GM12873 (cell line): ENCODE data around the gene APMAP.

ENCODE experiments used
- TF ChIP-seq, protein P1 (sequence below): IDR thresholded peaks from 2 replicates; pipeline ENCODE4 v1.5.1; 2012; ENCODE audit warnings: low read depth, mild to moderate bottlenecking, moderate library complexity, low read length, control low read depth; ENCODE audit not compliant: insufficient read depth; ENCODE audit errors: missing control alignments

The APMAP gene

GRCh38 chr20:25011831-25012241, 19.3 kb upstream of the APMAP start:
- TF ChIP-seq, protein P1, sequence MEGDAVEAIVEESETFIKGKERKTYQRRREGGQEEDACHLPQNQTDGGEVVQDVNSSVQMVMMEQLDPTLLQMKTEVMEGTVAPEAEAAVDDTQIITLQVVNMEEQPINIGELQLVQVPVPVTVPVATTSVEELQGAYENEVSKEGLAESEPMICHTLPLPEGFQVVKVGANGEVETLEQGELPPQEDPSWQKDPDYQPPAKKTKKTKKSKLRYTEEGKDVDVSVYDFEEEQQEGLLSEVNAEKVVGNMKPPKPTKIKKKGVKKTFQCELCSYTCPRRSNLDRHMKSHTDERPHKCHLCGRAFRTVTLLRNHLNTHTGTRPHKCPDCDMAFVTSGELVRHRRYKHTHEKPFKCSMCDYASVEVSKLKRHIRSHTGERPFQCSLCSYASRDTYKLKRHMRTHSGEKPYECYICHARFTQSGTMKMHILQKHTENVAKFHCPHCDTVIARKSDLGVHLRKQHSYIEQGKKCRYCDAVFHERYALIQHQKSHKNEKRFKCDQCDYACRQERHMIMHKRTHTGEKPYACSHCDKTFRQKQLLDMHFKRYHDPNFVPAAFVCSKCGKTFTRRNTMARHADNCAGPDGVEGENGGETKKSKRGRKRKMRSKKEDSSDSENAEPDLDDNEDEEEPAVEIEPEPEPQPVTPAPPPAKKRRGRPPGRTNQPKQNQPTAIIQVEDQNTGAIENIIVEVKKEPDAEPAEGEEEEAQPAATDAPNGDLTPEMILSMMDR = no peak

- TF ChIP-seq, protein P1 = no peak
These were observed 18.7 kb upstream of the APMAP start for GRCh38 chr20:25011261-25011660.

DNA sequence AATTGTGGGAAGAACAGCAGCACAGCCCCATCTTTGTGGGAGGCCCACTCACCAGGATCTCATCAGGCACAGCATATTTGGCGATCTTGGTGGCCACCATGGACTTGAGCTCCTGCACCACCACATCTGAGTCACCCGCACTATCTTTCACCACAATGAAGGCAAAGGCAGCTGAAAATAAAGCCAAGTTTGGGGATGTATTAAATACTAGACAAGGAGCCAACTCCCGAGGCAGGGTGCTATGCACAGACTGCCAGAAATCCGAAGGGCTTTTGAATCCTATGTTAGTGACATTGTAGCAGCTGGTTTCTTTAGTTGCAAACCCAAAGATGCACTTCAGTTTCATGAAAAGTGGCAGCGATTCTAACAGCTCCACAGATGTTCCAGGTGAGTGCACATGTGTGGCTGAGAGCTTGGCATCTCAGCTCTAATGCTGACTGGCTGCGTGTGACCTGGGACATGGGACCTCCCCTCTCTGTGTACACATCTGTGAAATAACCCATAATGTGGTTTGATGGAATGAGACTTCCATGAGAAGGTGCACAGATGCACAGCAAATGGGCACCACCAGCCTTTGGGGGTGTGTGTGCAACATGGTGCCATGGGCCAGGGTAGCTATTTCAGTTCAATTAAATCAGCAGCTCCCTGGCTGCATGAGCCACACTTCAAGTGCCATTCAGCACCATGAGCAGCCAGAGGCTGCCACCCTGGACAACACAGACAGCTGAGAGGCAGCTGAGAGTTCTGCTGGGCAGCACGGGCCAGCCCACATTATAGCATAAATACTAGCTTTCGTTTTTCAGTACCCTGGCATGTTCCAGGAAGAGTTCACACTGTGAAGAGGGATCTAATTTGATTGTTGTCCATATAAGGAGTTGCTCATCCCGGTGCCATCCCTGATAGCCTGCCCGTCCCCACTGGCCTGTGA, 16.9 kb upstream of the APMAP start:
- TF ChIP-seq, protein P1 = no peak

DNA sequence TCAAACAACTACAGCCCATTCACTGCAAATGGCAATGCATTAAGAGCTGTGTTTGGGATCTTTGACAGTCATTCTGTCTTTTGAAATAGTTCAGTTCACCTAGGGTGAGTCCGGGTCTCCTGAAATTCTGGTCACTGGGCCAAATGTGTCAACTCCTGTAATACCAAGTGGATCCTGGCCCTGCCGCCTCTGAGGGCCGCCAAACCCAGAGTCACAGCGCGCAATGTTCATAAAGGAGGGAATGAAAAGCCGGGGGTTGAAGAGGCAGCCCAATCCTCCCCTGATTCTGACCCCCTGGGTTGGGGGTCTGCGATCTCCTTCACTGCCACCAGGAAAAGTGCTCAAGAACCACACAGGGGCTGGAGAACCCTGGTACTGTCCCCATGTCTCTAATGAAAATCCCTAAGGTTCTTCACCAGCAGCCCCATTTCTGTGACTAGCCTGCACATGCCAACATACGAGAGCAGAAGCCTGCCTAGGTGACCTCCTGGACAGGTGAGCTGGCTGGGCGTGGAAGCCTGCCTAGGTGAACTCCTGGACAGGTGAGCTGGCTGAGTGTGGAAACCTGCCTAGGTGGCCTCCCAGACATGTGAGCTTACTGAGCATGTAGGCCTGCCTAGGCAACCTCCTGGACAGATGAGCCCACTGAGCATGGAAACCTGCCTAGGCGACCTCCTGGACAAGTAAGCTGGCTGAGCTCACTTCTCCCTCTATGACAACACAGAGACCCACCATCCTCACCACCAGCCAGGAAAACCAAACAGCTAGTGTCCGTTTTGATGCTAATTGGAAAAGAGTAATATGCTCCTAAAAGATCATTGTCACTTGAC, 16.1 kb upstream of the APMAP start:
- TF ChIP-seq, protein P1 = no peak

DNA sequence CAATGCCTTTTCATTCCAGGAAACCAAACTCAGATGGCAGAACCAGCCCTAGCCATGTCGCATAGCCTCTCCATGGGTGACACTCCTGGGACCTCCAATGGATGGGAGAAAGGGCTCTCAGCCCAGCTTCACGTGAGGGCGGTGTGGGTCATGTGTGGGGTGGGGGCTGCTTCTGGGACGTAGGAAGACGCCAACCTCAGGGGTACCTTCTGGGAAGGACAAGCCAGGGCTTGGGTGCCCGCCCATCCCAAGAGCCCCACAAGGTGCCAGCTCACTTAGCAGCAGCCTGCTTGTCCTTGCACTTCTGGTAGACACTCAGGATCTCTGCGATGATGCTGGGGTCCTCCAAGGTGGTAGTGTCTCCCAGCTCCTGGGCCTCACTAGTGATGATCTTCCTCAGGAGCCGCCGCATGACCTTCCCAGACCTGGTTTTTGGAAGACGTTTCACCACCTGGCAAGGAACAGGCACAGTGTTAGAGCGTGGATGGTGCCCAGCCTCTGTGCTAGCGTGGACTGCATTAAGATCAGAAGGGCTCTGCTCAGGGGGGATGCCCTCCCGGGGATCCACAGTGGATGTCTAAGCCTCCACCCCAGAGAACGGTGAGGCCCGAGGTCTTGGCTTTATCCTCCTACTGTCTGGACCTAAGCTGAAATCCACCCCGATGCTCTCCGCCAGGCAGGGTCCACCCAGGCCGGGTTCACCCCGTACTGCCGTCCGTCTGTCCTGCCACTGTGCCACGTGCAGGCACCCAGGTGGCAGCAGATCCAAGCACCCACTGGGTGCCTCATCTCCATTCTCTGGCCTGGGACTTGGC, 15.1 kb upstream of the APMAP start:
- TF ChIP-seq, protein P1 = no peak

DNA sequence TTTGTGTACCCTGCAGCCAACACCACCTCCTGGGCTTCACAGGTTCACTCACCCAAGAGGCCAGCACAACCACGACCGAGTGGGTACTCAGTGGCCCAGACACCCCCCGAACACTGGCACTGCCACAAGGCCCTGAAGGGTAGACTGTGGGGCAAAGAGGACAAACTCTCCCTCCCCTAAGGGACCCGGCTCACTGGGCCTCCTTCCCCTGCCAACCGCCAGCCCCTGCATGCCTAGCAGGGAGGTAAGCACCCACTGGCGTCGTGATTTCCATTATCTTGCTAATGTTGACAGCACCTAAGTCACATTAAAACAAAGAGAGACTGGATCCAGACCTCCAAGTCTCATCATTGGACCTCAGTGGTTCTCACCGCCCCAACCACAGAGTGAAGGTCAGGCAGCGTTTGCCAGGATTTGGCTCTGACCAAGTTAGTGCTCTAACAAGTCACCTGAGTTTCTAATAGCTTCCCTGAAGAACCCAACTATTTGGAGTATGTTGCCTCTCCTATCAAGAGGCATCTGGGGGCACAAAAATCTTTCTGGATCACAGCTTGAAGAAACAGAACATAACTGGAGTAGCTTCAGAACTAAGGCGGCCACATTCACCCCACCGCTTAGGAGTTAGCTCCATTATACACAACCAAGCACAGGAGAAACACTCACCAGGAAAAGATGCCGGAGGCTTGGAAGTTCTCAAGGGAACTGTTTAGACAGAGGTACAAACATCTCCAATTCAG, 14.0 kb upstream of the APMAP start:
- TF ChIP-seq, protein P1 = no peak
